Hepatocyte (in vitro differentiated cells): Measurements from ENCODE around the gene HIF1A.

Source experiments
- CTCF ChIP-seq: fragments of 200-600 bp; sonication (generic); IDR thresholded peaks from 2 replicates; pipeline ENCODE4 v1.5.1; 2016; ENCODE audit warnings: antibody characterized with exemption, mild to moderate bottlenecking; ENCODE audit not compliant: poor library complexity
- EZH2 ChIP-seq: fragments of 200-600 bp; sonication (generic); IDR thresholded peaks from 2 replicates; pipeline ENCODE4 v1.6.1; 2016; ENCODE audit warnings: antibody characterized with exemption, mild to moderate bottlenecking, borderline replicate concordance

GRCh38 chr14:61713724-61714437 is 18.6 kb downstream of the HIF1A start:
- TF ChIP-seq CTCF (no peak), EZH2 (no peak)
